ENCODE measurements around the gene THAP3.

The THAP3 gene

GRCh38 chr1:6648556-6648955 lies 23.9 kb downstream of the THAP3 start:
- no peak for ATAC-seq (ENCODE audit: insufficient read depth, low read depth)
- Histone ChIP-seq H3K9ac (ENCODE audit: low read depth, low read length) (no peak overlapping the region), H3K4me3 (ENCODE audit: low read depth in 1 of 2, low read length in 2 of 2) (no peak overlapping the region), H4K20me1 (ENCODE audit: insufficient read depth, low read length) (no peaks in the 10 kb centered on the region), H3K36me3 (ENCODE audit: insufficient read depth, low read length) (peaks cover 70% of the 10 kb centered on the region), H3K4me1 (ENCODE audit: insufficient read depth, low read length) (no peaks in the 10 kb centered on the region), H3K9me3 (ENCODE audit: insufficient read depth, low read length, severe bottlenecking) (no peaks in the 10 kb centered on the region), H2AFZ (ENCODE audit: low read depth, low read length) (no peak overlapping the region), H3K4me2 (ENCODE audit: insufficient read depth, low read length) (no peak overlapping the region), H3K79me2 (ENCODE audit: insufficient read depth, low read length) (no peaks in the 10 kb centered on the region), H3K27me3 (ENCODE audit: insufficient read depth, low read length, poor library complexity) (no peaks in the 10 kb centered on the region), H3K27ac (ENCODE audit: low read length) (no peak overlapping the region)
- no peak for DNase-seq
- no peak for TF ChIP-seq EZH2 (IDR thresholded peaks at IDR 0.05; ENCODE audit: borderline replicate concordance, low read depth, low read length, severe bottlenecking)
- no peak for TF ChIP-seq CTCF (IDR thresholded peaks at IDR 0.05; ENCODE audit: borderline replicate concordance, extremely low read depth, low read length, poor library complexity, severe bottlenecking)

GRCh38 chr1:6651909-6652308 lies 27.2 kb downstream of the THAP3 start:
- no peak overlapping the region for H3K4me3 ChIP-seq (ENCODE audit: low read depth in 1 of 2, low read length in 2 of 2)
- no peak for TF ChIP-seq EZH2 (IDR thresholded peaks at IDR 0.05; ENCODE audit: borderline replicate concordance, low read depth, low read length, severe bottlenecking)
- no peak for TF ChIP-seq CTCF (IDR thresholded peaks at IDR 0.05; ENCODE audit: borderline replicate concordance, extremely low read depth, low read length, poor library complexity, severe bottlenecking)
- no peaks in the 10 kb centered on the region for H3K9me3 ChIP-seq (ENCODE audit: insufficient read depth, low read length, severe bottlenecking)
- ATAC-seq (ENCODE audit: insufficient read depth, low read depth) (no peak), DNase-seq (no peak)
- H3K4me2 ChIP-seq (ENCODE audit: insufficient read depth, low read length) = no peak overlapping the region
- H3K4me1 ChIP-seq (ENCODE audit: insufficient read depth, low read length) = no peaks in the 10 kb centered on the region
- no peaks in the 10 kb centered on the region for H4K20me1 ChIP-seq (ENCODE audit: insufficient read depth, low read length)
- H3K79me2 ChIP-seq (ENCODE audit: insufficient read depth, low read length) = 0 out of 2 replicates have a peak, but pooled peaks cover under 1% of the 10 kb centered on the region
- peaks cover 50% of the 10 kb centered on the region for H3K36me3 ChIP-seq (ENCODE audit: insufficient read depth, low read length)
- H2AFZ ChIP-seq (ENCODE audit: low read depth, low read length) = no peak overlapping the region
- H3K27me3 ChIP-seq (ENCODE audit: insufficient read depth, low read length, poor library complexity) = no peaks in the 10 kb centered on the region
- H3K9ac ChIP-seq (ENCODE audit: low read depth, low read length) = no peak overlapping the region
- no peak overlapping the region for H3K27ac ChIP-seq (ENCODE audit: low read length)

DNA sequence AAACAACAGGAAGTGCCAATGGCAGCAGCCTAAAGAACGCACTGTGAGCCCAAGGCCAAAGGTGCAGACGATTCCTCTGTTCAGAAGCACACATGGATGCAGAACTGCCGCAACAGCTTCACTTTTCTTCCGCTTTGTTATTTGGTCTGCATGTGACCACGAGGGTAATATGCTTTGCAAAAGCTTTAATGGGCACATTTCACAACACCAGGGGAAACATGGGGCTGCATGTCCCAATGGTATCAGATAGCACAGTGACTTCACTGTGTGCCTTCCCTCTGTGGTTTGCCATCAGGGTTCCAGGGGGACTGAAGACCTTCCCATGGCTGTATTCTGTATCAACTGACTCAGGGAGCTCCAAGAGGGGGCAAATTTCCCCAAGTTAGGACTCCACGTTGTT lies 28.3 kb downstream of the THAP3 start:
- Histone ChIP-seq H3K27me3 (ENCODE audit: insufficient read depth, low read length, poor library complexity) (no peaks in the 10 kb centered on the region), H3K9ac (ENCODE audit: low read depth, low read length) (no peak overlapping the region), H3K4me2 (ENCODE audit: insufficient read depth, low read length) (no peak overlapping the region), H3K27ac (ENCODE audit: low read length) (no peak overlapping the region), H3K79me2 (ENCODE audit: insufficient read depth, low read length) (peaks cover 6% of the 10 kb centered on the region; the same call in 1 of the 2 replicates), H3K36me3 (ENCODE audit: insufficient read depth, low read length) (peaks cover 55% of the 10 kb centered on the region), H3K4me1 (ENCODE audit: insufficient read depth, low read length) (no peaks in the 10 kb centered on the region), H4K20me1 (ENCODE audit: insufficient read depth, low read length) (0 out of 2 replicates have a peak, but pooled peaks cover 4% of the 10 kb centered on the region), H3K9me3 (ENCODE audit: insufficient read depth, low read length, severe bottlenecking) (no peaks in the 10 kb centered on the region), H3K4me3 (ENCODE audit: low read depth in 1 of 2, low read length in 2 of 2) (no peak overlapping the region), H2AFZ (ENCODE audit: low read depth, low read length) (no peak overlapping the region)
- no peak for ATAC-seq (ENCODE audit: insufficient read depth, low read depth)
- no peak for TF ChIP-seq EZH2 (IDR thresholded peaks at IDR 0.05; ENCODE audit: borderline replicate concordance, low read depth, low read length, severe bottlenecking)
- no peak for TF ChIP-seq CTCF (IDR thresholded peaks at IDR 0.05; ENCODE audit: borderline replicate concordance, extremely low read depth, low read length, poor library complexity, severe bottlenecking)
- DNase-seq = no peak

All from DND-41 (cell line).